B cell (primary cell): ENCODE results near the gene TTC27. TPM values are rescaled to one million over a fixed set of nuclear protein-coding genes. Genes with fewer than 3 reads are reported as not detected.

Experiments
- ATAC-seq: fragments of 200-7000 bp; cut with Tn5 transposase; one replicate; pipeline ENCODE4 v1.10.0; 2021; ENCODE audit warnings: low read depth, mild to moderate bottlenecking, moderate number of reproducible peaks, moderate library complexity
- CTCF ChIA-PET: fragments of 350-600 bp; sonication (Branson Sonifier 250); formaldehyde crosslinking; loops from one replicate; lab custom pipeline; 2021; ENCODE audit warnings: antibody characterized with exemption, inconsistent platforms; lab: Charles Lee
- POLR2A ChIA-PET: fragments of 350-600 bp; sonication (Branson Sonifier 250); formaldehyde crosslinking; loops from one replicate; lab custom pipeline; 2021; ENCODE audit warnings: antibody characterized with exemption; lab: Charles Lee
- DNase-seq: peaks from one replicate; pipeline ENCODE4 v3.0.0; 2013
- H2AFZ ChIP-seq: 2 replicates; pipeline ENCODE4 v1.6.1; 2012; ENCODE audit warnings: mild to moderate bottlenecking, low read depth, low read length; ENCODE audit not compliant: insufficient read depth, poor library complexity, severe bottlenecking
- H3K27ac ChIP-seq, 2 donors: 1 replicate in 1 of 2; 2 replicates in 1 of 2; pipeline ENCODE4 v1.5.1; 2012 to 2013; ENCODE audit warnings: low read length in 2 of 2, mild to moderate bottlenecking in 2 of 2, moderate library complexity in 1 of 2
- H3K27me3 ChIP-seq, 4 experiments: fragments of 200-600 bp in 1 of 4; sonication (generic) in 1 of 4; replicated peaks in 1 of 4; 1 replicate in 2 of 4; 2 replicates in 2 of 4; pipeline versions ENCODE4 v1.6.1 to v1.7.0; 2013 to 2016; ENCODE audit warnings: low read length in 3 of 4, mild to moderate bottlenecking in 2 of 4, mixed read lengths in 1 of 4, moderate library complexity in 1 of 4; ENCODE audit not compliant: insufficient read depth in 4 of 4, control insufficient read depth in 3 of 4; ENCODE audit errors: control extremely low read depth in 1 of 4
- H3K36me3 ChIP-seq, 2 experiments: replicated peaks in 1 of 2; 1 replicate in 1 of 2; 2 replicates in 1 of 2; pipeline versions ENCODE4 v1.6.1 to v1.7.1; 2013; ENCODE audit warnings: low read length in 1 of 2; ENCODE audit not compliant: insufficient read depth in 2 of 2, control insufficient read depth in 1 of 2; ENCODE audit errors: control extremely low read depth in 1 of 2, extremely low read depth in 1 of 2
- H3K4me1 ChIP-seq, 2 donors: fragments of 200-600 bp in 1 of 2; sonication (generic) in 1 of 2; 1 replicate in 1 of 2; 2 replicates in 1 of 2; pipeline versions ENCODE4 v1.5.1 to v1.6.1; 2013 to 2017; ENCODE audit warnings: low read length in 2 of 2; ENCODE audit not compliant: control insufficient read depth in 2 of 2, insufficient read depth in 2 of 2
- H3K4me2 ChIP-seq: replicated peaks from 2 replicates; pipeline ENCODE3; 2012; ENCODE audit warnings: mild to moderate bottlenecking, low read depth, low read length; ENCODE audit not compliant: poor library complexity, severe bottlenecking
- H3K4me3 ChIP-seq, 5 experiments: fragments of 200-600 bp in 1 of 5; sonication (generic) in 1 of 5; 1 replicate in 3 of 5; 2 replicates in 2 of 5; pipeline versions ENCODE4 v1.5.1 to v1.7.0; 2011 to 2016; ENCODE audit warnings: low read length in 4 of 5, mild to moderate bottlenecking in 4 of 5, low read depth in 2 of 5, control low read depth in 1 of 5, moderate library complexity in 1 of 5; ENCODE audit not compliant: insufficient read depth in 1 of 5; ENCODE audit errors: control extremely low read depth in 1 of 5, extremely low read depth in 1 of 5
- H3K79me2 ChIP-seq: fragments of 200-600 bp; sonication (generic); one replicate; pipeline ENCODE4 v1.6.0; 2016; ENCODE audit warnings: low read length; ENCODE audit not compliant: control insufficient read depth, insufficient read depth
- H3K9ac ChIP-seq: fragments of 200-600 bp; sonication (generic); 2 replicates; pipeline ENCODE4 v1.6.1; 2017; ENCODE audit warnings: mild to moderate bottlenecking, low read length, moderate library complexity
- H3K9me3 ChIP-seq, 3 donors: one replicate each; pipeline versions ENCODE4 v1.6.1 to v1.7.1; 2013; ENCODE audit warnings: low read length in 2 of 3; ENCODE audit not compliant: control insufficient read depth in 2 of 3, insufficient read depth in 1 of 3; ENCODE audit errors: control extremely low read depth in 1 of 3
- H4K20me1 ChIP-seq: 2 replicates; pipeline ENCODE4 v1.6.0; 2012; ENCODE audit warnings: mild to moderate bottlenecking, low read length; ENCODE audit not compliant: insufficient read depth, control insufficient read depth, poor library complexity, severe bottlenecking
- H3K27ac Mint-ChIP-seq: one replicate; pipeline ENCODE4 v1.8.0; 2021; ENCODE audit warnings: mixed read lengths
- H3K27me3 Mint-ChIP-seq: one replicate; pipeline ENCODE4 v1.8.0; 2021; ENCODE audit warnings: mixed read lengths
- H3K4me1 Mint-ChIP-seq: one replicate; pipeline ENCODE4 v1.8.0; 2021; ENCODE audit warnings: mixed read lengths
- H3K4me3 Mint-ChIP-seq: one replicate; pipeline ENCODE4 v1.8.0; 2021; ENCODE audit warnings: mixed read lengths
- H3K9me3 Mint-ChIP-seq: one replicate; pipeline ENCODE4 v1.8.0; 2022; ENCODE audit warnings: mixed read lengths; ENCODE audit not compliant: insufficient read depth
- CTCF ChIP-seq: fragments of 200-600 bp; IDR thresholded peaks from one replicate; pipeline ENCODE4 v1.8.0; 2022; ENCODE audit warnings: antibody characterized with exemption, mild to moderate bottlenecking
- EZH2 ChIP-seq: IDR thresholded peaks from 2 replicates; pipeline ENCODE4 v1.6.1; 2012; ENCODE audit warnings: borderline replicate concordance, low read depth, mild to moderate bottlenecking, moderate library complexity, low read length; ENCODE audit not compliant: insufficient read depth, poor library complexity, severe bottlenecking
- WGBS: methylation state at CpG from one replicate; pipeline ENCODE4 v1.1.5; 2013; ENCODE audit warnings: missing lambda C conversion rate; ENCODE audit not compliant: insufficient coverage; 5-methylcytosine and 5-hydroxymethylcytosine counted together
- intact Hi-C: fragments of 100-400 bp; cut with micrococcal nuclease; formaldehyde crosslinking; loops from one replicate; pipeline ENCODE4 v1.10.0; 2022
- polyA plus RNA-seq: library from polyadenylated mRNA; depleted of rRNA; stranded (reverse); fragments of >200 nt; gene quantifications from 2 replicates; pipeline ENCODE4 v1.2.3, GENCODE V29; 2012
- total RNA-seq, 2 donors: library from RNA; stranded (reverse); fragments of 120-200 nt in 1 of 2; gene quantifications; 1 replicate in 1 of 2; 2 replicates in 1 of 2; pipeline versions ENCODE4 v1.2.3 to v1.2.4, GENCODE V29; 2013 to 2022

The TTC27 gene
- total and polyA plus RNA-seq, 2 donors (not counting 1 experiment from before 2014, with no cell fraction given): 22.7 to 28.5 TPM

DNA sequence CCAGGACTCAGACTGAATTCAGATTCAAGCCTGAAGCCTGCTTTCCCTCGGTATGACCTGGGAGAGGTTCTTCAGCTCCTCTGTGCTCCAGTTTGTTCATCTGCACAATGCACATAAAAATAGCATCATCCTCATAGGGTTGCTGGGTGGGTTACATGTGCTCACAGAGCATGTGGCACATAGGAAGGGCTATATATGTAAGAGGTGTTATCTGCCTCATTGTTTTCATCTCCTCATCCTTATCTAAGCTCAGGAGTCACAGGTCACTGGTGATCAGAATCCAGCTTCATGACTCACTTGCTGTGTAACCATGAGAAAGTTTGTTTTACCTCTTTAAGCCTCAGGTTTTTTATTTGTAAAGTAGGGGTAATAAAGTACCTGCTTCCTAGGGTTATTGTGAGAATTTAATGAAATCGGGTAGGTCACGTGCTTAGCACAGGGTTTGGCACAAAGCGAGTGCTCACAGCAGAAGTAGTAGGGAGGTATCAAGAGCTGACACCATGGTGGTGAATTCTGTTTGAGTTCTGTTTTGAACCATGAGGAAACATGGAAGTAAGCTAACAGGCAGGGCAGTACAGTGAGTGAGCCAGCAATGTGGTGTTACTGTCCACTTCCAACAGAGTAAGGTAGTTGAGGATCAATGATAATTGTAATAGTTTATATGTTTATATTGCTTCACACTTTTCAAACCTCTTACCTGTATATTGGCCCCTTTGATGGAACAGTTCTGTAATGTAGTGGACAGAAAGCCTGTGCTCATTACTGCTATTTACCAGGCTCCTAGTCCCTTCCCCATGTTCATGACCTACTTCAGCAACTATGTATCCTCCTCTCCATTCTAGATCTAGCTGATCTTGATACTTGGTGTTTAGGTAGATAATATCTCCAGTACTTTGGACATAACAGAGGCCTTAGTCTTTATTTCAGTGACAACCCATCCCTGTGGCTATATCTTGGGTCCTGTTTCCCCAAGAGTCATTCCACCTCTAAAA is 177.6 kb downstream of the TTC27 start:
- Histone ChIP-seq H3K79me2 (no peaks in the 10 kb centered on the region), H3K9ac (no peak overlapping the region), H3K4me3 (no peak overlapping the region), H4K20me1 (no peaks in the 10 kb centered on the region), H3K9me3 (no peaks in the 10 kb centered on the region), H3K27me3 (no peaks in the 10 kb centered on the region), H2AFZ (no peak overlapping the region), H3K36me3 (peaks cover 0 to 7% of the 10 kb centered on the region in 2 experiments), H3K4me1 (no peaks in the 10 kb centered on the region), H3K27ac (no peak overlapping the region), H3K4me2 (no peak overlapping the region)
- no peak for TF ChIP-seq EZH2
- no peak for TF ChIP-seq CTCF
- intact Hi-C loops: no loop called here
- CTCF ChIA-PET: no interaction called here
- ATAC-seq: no peak
- POLR2A ChIA-PET: no interaction called here
- H3K4me1 Mint-ChIP-seq: no peaks in the 10 kb centered on the region
- H3K4me3 Mint-ChIP-seq: no peak overlapping the region
- no peak overlapping the region for H3K27ac Mint-ChIP-seq
- WGBS: 100% methylated on average over 3 of the region's 4 CpGs
- H3K9me3 Mint-ChIP-seq: no peaks in the 10 kb centered on the region
- no peak for DNase-seq
- no peaks in the 10 kb centered on the region for H3K27me3 Mint-ChIP-seq

GRCh38 chr2:32806857-32807256 is 179.0 kb downstream of the TTC27 start:
- Histone ChIP-seq H3K4me3 (no peak overlapping the region), H3K4me1 (no peaks in the 10 kb centered on the region), H3K36me3 (peaks cover 0 to 12% of the 10 kb centered on the region in 2 experiments), H3K4me2 (no peak overlapping the region), H3K27me3 (no peaks in the 10 kb centered on the region), H3K9me3 (no peaks in the 10 kb centered on the region), H4K20me1 (no peaks in the 10 kb centered on the region), H3K9ac (no peak overlapping the region), H3K79me2 (no peaks in the 10 kb centered on the region), H3K27ac (no peak overlapping the region), H2AFZ (no peak overlapping the region)
- intact Hi-C loops: no loop called here
- ATAC-seq (no peak), DNase-seq (no peak)
- ChIA-PET POLR2A (no interaction called here), CTCF (no interaction called here)
- no CpG with 5 or more reads among the region's 1 CpG for WGBS
- no peaks in the 10 kb centered on the region for H3K4me1 Mint-ChIP-seq
- H3K4me3 Mint-ChIP-seq: no peak overlapping the region
- H3K9me3 Mint-ChIP-seq: no peaks in the 10 kb centered on the region
- H3K27me3 Mint-ChIP-seq: no peaks in the 10 kb centered on the region
- TF ChIP-seq CTCF (no peak), EZH2 (no peak)
- no peak overlapping the region for H3K27ac Mint-ChIP-seq
